NCI-H2081 (cell line): ENCODE measurements around the gene CAMTA1.
"Not testable (repeated sequence)": the region's sequence is repeated elsewhere in the genome, so short reads cannot be mapped to it uniquely, and the experiment has no call there.

ENCODE experiments used
- DNase-seq, 2 experiments: peaks; one replicate each; lab custom pipeline; 2025; lab: John Stamatoyannopoulos, UW

The CAMTA1 gene

DNA sequence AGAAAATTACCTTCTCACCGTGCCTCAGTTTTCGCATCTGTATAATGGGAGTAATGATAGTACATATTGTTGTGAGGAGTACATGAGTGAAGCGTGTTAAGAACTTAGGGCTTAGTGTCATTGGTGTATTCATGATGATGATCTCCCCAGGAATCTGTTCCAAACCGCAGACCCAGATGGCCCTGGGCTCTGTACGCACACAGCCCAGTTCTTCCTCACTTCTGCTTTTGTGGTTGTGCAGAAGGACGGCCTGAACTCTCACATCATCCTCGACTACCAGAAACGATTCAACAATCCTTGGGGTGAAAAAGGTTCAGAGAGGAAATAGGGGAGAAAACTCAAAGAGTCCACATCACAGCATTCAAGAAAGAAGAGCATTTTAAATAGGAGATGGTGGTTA is 323.0 kb downstream of the CAMTA1 start:
- DNase-seq = no peak

DNA sequence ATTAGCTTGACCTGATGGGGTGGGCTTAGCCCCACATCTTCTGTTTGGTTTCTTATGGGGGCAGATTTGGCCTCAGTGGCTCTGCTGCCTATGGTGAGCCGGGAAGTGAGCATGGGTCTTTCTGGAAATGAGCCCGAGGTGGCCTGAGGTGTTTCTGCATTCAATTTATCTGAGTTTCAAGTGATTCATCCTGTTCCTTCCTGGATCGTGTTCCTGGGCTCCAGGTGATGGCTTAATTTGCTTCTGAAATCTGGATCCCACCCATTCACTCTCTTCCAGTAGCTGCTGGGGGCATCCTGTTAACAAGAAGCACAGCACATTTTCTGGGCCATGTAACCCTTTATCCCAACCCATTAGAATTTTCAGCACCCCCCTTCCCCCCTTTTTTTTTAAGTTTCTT is 324.6 kb downstream of the CAMTA1 start:
- no peak for DNase-seq

DNA sequence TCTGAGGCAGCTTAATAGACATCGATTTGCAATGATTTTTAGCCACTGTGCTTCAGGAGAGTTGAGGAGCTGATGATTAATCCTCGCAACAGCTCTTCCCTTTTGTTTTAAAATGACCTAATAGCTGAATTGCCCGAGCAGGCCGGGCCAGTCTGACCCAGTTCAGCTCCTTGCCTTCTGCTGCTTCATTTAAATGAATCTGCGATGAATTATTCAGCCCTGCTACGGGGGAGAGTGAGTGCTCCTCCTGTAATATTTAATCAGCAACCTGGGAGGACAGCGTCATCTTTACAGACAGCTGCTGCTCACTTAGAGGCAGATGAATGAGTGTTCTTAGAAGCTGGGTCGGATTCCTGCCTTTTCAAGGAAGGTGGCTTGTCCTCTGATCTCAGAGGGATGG is 325.1 kb downstream of the CAMTA1 start:
- no peak for DNase-seq

DNA sequence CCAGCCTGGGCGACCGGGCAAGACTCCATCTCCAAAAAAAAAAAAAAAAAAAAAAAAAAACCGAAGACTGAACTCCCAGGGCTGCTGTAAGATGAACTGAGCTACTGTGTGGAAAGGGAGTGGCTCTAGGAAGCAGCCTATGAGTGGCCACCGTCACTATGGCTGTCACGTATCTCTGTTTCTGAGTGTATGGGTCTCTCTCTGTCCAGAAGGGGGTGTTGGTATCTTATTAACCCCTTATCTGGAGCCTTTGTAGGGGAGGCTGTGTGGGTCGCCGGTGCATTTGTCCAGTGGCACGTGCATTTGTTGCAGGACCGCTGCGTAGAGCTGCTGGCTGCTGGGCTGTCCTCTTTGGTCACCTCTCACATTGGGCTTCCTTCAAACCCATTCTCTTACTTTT is 326.6 kb downstream of the CAMTA1 start:
- no peak for DNase-seq

DNA sequence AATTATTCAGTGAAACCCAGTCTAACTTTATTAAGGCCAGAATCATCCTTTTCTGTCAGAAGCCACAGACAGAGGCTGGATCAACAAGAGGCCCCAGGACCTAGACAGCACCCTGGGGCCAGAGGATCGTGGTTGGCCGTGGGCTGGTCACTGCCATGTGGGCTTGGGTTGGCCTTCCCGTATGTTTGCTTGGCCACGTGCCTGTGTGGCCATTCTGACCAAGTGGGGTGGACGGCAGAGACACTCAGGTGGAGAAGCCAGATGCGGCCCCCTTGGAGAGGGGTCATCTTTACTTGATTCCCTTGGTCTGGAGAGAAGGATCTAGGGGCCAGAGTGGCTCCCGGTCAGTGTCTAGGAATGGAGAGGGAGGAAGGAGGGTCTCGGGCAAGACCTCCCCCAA is 327.9 kb downstream of the CAMTA1 start:
- no peak for DNase-seq

DNA sequence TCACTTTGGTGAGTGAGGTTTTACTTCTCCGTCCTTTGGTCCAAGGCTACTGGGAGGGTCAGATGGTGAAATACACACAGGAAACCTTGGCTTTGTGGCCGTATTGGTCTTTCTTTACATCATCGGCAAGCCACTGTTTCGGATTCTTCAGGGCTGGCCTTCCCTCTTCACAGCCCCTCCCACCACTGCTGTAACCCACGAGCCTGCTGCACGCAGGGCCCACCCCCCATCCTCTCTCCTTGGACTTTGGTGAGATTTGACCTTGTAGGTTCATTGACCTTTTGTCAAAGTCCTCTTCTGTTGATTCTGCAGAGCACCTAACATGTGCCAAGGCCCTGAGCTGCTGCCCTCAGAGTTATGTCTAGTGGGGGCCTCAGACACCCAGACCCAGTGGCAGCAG is 328.6 kb downstream of the CAMTA1 start:
- no peak for DNase-seq

DNA sequence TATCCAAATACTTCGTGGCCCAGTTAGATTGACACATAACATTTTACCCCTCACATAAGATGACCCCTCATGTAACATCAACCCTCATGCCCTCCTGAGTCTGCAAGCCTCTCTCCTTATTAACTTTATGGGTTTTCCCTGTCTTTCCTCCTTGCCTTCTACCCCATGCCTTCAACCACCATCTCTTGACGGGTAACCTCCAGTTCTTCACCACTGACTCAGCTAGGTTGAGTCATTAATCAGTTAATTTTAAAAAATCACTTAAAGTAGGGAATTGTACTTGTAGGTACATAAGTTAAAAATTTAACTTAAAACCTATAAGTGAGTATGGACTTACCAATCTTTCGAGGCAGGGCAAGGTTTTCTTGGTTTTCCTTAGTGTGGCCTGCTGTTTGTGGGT is 330.7 kb downstream of the CAMTA1 start:
- no peak for DNase-seq

DNA sequence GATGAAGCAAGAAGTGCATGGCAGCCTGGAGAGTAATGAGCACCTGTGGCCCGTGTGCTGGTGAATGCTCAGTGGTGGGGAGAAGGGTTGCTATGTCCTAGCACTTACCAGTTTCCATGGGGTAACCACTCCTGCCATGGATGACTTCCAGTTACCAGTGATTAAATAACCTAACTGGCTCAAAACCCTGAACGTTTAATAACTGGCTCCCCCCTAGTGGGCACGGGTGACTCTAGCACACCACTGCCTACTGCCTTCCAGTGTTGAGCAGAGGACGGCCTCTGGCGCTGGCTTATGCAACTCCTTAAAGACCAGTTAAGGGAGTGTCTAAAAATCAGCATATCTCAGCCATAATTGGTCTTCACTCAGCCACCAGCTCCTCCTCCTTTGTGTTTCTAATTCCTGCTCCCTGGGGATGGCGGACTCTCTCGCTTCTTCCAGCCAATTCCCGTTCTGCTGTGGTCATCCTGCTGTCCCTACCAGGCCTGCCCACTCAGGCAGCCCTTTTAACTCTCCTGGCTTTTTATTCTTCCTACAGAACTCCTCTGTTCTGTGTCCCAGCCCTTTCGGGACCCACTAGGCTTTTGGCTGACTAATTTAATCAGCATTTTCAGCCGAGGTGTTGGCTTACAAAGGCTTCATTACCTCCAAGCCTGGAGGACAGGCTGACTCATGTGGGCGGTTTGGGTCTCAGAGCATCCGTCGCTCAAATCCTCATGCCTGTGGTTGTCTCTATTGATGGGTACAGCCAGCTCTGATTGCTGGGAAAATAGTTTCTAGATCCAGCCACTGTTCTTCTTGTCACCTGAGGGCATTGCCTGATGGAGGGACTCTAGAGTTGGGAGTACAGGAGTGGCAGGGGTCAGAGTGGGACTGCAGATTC is 332.4 kb downstream of the CAMTA1 start:
- DNase-seq = no peak

DNA sequence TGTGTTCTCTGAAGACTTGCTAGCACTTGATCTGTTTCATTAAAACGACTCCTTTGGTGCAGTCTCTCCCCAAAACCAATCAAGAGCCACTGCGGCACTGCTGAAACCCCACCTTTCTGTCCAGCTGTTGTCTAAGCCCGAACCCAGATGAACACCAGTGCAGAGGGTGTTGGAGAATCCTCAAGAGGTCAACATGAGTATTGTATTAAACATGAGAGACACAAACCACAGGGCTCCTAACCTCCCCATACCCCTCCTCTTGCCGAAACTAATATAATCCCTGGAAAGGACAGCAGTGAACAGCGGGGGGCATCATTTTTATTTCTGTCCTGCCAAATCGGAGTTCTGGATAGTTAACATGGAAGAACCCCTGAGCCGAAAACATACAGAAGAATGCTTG is 333.9 kb downstream of the CAMTA1 start:
- DNase-seq = no peak

DNA sequence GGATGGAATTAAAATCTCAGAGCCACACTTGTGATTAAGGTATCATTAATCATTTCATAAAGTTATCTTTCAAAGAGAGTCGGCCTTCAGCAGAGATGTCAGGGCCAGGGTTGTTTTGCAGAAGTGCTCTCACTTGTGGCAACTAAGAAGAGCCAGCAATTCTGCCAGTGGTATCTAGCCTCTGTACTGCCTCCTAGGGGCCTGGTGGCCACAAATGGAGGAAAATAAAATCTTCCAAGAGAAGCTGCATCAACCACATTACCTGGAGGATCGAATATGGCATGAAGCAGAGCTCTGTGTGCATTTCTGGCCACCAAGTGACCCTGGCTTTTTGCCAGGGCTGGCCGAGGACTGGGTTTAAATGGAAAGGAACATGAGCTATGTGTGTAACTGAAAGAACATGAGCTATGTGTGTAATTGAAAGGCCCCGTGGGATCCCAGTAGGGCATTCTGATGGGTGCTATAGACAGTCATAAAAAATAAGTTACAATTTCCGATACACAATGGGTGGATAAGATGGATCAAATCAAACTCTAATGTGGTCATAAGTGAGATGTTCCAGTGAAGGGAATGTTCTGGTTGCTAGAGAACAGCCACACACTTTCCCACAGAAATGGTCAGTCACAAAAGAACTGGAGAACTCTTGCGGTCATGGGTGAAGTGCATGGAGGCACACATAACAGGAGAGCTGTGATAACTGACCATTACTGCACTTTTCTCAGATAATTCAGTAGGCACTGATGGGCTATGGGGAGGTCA is 335.8 kb downstream of the CAMTA1 start:
- no peak for DNase-seq

DNA sequence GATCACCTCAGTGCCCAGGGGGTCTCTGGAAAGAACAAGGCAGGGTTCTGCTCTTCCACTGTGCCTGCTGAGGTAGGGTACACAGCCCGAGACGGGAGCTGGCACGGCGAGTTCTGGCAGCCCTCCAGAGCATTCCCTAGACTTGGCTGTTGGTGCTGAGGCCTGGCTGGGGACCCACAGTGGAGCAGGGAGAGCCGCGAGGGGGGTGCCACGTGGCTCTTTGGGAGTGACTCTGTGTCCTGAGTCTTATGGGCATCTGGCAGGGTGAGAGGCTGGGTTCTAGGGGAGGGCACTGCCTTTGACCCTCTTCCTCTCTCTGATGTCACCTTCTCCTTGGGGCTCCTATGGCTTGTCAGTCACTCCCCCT is 336.4 kb downstream of the CAMTA1 start:
- peak in 1 of 2 experiments; percentile 43 for DNase-seq

DNA sequence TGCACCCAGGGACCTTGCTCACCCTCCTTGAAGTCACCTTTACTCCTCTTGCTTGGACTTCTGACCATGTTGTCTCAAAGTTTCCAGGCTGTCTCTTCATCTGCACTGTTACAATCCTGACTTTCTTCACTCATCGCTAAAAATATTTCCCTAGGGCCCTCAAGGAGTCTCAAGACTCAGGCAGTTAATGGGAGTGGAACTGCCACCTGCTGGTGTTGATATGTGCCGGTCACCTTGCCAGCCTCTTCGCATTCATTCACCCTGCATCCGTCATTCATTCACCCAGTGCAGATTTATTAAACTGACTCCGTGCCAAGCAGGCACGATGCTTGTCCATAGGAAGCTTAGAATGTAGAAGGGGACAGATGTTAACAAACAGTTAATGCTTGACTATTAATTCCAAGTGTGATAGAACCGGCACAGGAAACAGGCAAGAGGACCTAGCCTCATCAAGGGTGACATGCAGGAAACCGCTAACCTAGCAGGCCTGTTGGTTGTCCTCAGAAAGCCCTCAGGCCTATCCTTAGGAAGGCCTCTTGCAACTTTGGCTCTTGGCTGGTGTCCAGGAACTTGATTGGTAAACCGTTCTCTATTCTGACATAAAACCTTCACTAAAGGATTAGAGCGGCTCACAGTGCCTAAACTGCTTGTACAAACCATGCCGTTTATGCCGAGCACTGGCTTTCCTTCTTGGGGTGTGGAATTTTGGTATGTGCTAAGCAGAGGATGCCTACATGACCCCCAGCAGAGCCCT is 342.2 kb downstream of the CAMTA1 start:
- DNase-seq = no peak

DNA sequence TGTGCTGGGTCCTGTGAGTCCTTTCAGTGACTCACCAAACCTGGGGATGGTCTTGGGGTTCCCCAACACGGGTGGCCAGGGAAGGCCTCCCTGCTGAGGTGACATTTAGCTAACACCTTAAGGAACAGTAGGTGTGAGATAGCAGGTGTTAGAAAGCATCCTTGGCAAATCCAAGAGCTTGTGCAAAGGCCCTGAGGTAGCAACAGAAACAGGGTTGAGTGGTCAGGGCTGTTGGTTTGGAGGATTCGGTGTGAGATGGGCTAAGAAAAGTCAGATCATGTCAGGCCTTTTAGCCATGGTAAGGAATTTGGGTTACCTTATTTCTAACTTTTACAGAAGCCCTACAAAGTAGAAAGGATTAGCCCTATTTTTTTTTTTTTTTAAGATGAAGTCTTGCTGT is 343.0 kb downstream of the CAMTA1 start:
- no peak for DNase-seq

DNA sequence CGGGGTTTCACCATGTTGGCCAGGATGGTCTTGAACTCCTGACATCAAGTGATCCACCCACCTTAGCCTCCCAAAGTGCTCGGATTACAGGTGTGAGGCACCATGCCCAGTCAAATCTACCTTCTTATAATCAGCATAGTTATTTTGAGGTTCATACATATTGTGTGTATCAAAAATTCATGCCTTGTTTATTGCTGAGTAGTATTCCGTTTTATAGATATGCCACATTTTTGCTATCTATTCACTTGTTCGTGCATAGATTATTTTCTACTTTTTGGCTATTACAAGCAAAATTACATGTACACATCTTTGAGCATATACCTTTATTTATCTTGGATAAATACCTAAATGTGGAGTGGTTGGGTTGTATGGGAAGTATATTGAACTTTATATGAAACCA is 344.9 kb downstream of the CAMTA1 start:
- no peak for DNase-seq

DNA sequence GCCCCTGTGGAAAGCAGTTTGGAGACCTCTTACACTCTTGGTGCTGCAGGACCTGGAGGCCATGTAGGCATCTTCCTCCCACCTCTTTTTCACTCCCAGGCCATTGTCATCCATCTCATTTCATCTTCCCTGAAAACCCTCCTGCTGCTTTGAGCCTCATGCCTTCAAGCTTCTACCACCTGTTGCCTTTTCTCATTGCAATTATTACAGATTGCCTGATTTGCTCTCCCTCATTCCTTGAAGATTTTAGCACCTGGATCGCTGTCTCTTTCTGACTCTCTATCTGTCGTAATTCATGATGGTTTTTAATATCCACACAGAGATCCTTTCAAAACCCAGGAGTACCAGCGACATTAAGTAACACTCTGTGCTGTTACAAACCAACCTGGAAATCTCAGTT is 350.2 kb downstream of the CAMTA1 start:
- no peak for DNase-seq

DNA sequence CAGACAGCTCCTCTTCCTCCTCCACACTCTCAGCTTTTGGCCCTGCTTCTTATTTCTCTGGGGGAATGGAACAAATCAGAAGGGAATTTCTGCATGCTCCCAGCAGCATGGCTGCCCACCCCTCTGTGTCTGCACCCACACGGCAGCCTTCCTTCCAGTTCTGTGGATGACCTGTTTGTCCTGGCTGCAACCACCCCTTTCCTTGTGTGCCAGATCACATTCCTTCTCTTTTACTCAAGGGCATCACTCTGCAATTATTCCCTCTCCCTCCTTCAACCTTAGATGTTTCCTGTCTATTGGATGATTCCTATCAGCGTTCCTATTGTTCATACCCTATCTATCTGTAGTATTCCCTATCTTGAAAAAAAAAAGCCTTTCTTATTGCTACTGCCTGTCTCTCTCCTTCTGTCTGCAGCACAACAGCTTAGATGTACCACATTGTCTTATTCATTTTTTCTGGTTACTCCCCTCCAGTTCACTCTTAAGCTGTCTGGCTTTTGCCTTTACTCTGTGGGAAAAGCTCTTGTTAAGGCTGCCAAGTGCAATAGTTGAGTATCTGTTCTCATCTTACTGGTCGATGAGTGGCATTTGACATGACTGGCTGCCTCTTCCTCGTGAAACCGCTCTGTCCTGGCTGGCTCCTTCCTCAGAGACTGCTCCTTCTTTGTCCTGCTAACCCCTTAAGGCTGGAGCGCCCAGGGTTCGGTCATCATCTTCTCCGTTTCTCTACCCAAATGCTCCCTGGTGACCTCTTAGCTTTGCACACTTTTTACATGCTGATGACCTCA is 351.1 kb downstream of the CAMTA1 start:
- DNase-seq = no peak

DNA sequence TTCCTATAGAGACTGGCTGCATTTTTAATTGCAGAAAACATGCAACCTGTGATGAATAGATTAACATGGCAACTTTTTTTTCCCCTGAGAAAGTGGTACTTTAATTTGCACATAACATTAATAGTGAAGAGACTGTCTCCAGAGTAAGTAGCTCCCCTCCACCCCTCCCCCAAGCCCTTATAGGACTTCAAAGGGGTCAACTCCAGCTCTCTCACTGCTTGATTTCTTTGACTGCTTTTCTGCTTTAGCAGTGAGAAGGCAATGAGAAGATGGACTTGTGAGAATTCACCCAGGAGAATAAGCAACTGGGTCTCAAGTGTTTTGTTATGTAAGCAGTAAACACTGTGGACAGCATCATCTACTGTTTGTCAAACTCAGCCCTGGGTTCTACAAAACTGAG is 355.0 kb downstream of the CAMTA1 start:
- DNase-seq = no peak

DNA sequence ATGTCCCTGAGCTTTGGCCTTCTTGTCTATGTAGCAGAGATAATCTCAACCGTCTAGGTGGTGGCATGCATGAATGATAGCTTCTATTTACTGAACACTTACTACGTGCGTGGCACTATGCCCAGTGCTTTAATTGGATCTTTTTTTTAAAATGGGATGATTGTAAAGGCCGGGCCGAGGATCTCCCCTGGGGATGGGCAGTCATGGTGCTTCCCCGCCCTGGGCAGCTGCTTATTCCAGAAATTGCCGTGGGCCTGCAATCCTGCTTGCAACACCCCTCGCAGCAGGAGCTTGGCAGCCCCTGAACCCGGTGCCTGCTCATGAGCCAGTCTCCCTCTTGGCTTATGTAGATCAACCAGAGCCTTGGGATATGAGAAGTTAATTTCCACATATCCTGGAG is 360.7 kb downstream of the CAMTA1 start:
- peak in 1 of 2 experiments; percentile 5 for DNase-seq

DNA sequence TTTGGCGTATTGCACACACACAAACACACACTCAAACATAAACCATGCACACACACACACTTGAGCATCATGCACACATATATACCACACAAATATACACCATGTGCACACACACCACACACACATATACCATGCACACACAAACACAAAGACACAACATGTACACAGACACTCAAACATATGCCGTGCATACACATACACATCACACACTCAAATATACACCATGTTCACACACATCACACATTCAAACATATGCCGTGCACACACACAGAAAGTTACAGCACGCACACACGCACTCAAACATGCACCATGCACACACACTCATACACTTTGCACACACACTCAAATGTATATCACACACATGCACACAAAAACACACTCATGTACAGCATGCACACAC is 361.5 kb downstream of the CAMTA1 start:
- no peak for DNase-seq

DNA sequence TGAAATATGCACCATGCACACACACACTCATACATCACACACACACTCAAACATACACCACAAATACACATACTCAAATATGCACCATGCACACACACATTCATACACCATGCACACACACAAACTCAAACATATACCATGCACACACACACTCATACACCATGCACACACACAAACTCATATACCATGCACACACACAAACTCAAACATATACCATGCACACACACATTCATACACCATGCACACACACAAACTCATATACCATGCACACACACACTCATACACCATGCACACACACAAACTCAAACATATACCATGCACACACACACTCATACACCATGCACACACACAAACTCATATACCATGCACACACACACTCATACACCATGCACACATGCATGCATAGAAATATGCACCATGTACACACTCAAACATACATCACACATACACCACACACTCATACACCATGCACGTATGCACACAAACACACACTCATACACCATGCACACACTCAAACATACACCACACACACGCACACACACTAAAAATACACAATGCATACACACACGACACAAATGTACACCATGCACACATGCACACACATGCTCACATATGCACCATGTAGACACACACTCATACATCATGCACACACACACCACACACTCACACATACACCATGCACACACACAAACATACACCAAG is 362.5 kb downstream of the CAMTA1 start:
- DNase-seq = not testable (repeated sequence)

DNA sequence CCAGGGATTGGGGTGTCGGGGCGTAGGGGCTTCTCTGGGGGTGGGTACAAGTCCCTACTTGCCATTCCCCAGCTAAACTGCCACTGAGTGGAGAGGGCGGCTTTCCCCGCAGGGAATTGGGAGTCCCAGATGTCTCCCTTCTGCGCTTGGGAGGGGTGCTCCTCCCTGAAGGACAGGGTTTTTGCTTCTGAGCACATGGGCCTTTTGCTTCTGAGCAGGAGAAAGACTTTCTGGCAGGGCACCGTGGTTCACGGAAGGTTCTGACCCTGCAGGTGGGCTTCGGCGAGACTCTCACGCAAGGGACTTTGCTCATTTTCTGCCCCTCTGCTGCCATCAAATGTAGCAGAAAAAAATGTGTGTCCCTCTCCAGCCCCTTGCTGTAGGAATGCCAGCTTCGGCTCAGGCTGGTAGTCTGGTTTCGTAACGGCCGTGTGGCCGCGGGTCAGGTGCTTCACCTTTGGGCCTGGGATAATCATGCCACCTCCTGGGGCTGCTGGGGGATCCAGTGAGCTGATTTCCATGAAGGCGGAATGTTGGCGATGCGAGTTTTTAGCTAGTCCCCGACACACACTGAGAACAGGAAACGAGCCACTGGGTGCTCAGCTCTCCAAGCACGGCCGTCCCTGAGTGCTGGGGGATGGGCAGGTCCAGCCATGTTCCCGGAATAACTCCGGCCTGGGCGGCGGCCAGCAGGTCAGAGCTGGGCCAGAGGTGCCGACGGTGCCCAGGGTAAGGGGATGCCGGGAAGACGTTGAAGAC is 364.0 kb downstream of the CAMTA1 start:
- DNase-seq = no peak
